Smooth muscle cell (in vitro differentiated cells): Measurements from ENCODE around the gene DDAH1. TPM values are rescaled to one million over a fixed set of nuclear protein-coding genes. Genes with fewer than 3 reads are reported as not detected.

ENCODE experiments used
- DNase-seq: peaks from one replicate; lab custom pipeline; 2025; ENCODE audit not compliant: unreplicated experiment; lab: John Stamatoyannopoulos, UW
- H2AFZ ChIP-seq: fragments of 200-600 bp; sonication (generic); 2 replicates; pipeline ENCODE4 v1.6.0; 2016; ENCODE audit warnings: antibody characterized with exemption, low read depth, mild to moderate bottlenecking
- H3F3A ChIP-seq: fragments of 200-600 bp; sonication (generic); 2 replicates; pipeline ENCODE4 v1.6.0; 2017; ENCODE audit warnings: antibody characterized with exemption, low read depth
- H3K27ac ChIP-seq: fragments of 200-600 bp; sonication (generic); 2 replicates; pipeline ENCODE4 v1.5.1; 2016; ENCODE audit warnings: low read depth, mild to moderate bottlenecking
- H3K27me3 ChIP-seq: fragments of 200-600 bp; sonication (generic); 2 replicates; pipeline ENCODE4 v1.6.1; 2016; ENCODE audit warnings: low read depth, mild to moderate bottlenecking
- H3K36me3 ChIP-seq: fragments of 200-600 bp; sonication (generic); 2 replicates; pipeline ENCODE4 v1.5.1; 2016; ENCODE audit warnings: low read depth
- H3K4me1 ChIP-seq: fragments of 200-600 bp; sonication (generic); 2 replicates; pipeline ENCODE4 v1.5.1; 2016; ENCODE audit warnings: low read depth
- H3K4me2 ChIP-seq: fragments of 200-600 bp; sonication (generic); 2 replicates; pipeline ENCODE4 v1.6.0; 2016; ENCODE audit warnings: mild to moderate bottlenecking
- H3K4me3 ChIP-seq: fragments of 200-600 bp; sonication (generic); 2 replicates; pipeline ENCODE4 v1.5.1; 2016; ENCODE audit warnings: mild to moderate bottlenecking
- H3K79me2 ChIP-seq: fragments of 200-600 bp; sonication (generic); 2 replicates; pipeline ENCODE4 v1.6.0; 2016; ENCODE audit warnings: low read depth, mild to moderate bottlenecking
- H3K9ac ChIP-seq: fragments of 200-600 bp; sonication (generic); 2 replicates; pipeline ENCODE4 v1.6.0; 2016; ENCODE audit warnings: low read depth
- H3K9me3 ChIP-seq: fragments of 200-600 bp; sonication (generic); replicated peaks from 2 replicates; pipeline ENCODE4 v1.5.1; 2016; ENCODE audit warnings: low read depth
- H4K20me1 ChIP-seq: fragments of 200-600 bp; sonication (generic); 2 replicates; pipeline ENCODE4 v1.6.0; 2016; ENCODE audit warnings: low read depth
- WGBS: methylation state at CpG from one replicate; pipeline ENCODE4 v1.1.7; 2016; ENCODE audit warnings: low lambda C conversion rate; 5-methylcytosine and 5-hydroxymethylcytosine counted together
- polyA plus RNA-seq: library from polyadenylated mRNA; unstranded; fragments of >200 nt; fragmentation: Nextera tagmentation; extraction: Ambion mirVana; gene quantifications from 2 replicates; pipeline ENCODE4 v1.2.1, GENCODE V29; 2016
- total RNA-seq: library from RNA; depleted of rRNA; stranded (reverse); fragments of >200 nt; gene quantifications from 2 replicates; pipeline ENCODE4 v1.2.3, GENCODE V29; 2014
- TF ChIP-seq, protein P1 (sequence below): fragments of 200-600 bp; sonication (generic); IDR thresholded peaks from 2 replicates; pipeline ENCODE4 v1.5.1; 2017; ENCODE audit warnings: borderline replicate concordance, mild to moderate bottlenecking, antibody characterized with exemption; ENCODE audit not compliant: insufficient read depth, poor library complexity, severe bottlenecking

The DDAH1 gene
- total and polyA plus RNA-seq, 2 experiments from 2014 or later, result 13.8 to 30.8 TPM

GRCh38 chr1:85290826-85291225 lies 174.1 kb downstream of the DDAH1 start:
- Histone ChIP-seq H3K27ac (peak overlapping the region; percentile 38), H3K4me2 (peak overlapping the region; percentile 29), H3K4me3 (no peak overlapping the region), H3K36me3 (no peaks in the 10 kb centered on the region), H3K27me3 (no peaks in the 10 kb centered on the region), H2AFZ (no peak overlapping the region), H3F3A (no peaks in the 10 kb centered on the region), H3K9me3 (no peaks in the 10 kb centered on the region), H4K20me1 (no peaks in the 10 kb centered on the region), H3K4me1 (peaks cover 3% of the 10 kb centered on the region), H3K9ac (no peak overlapping the region), H3K79me2 (no peaks in the 10 kb centered on the region)
- no peak for DNase-seq
- TF ChIP-seq, protein P1, sequence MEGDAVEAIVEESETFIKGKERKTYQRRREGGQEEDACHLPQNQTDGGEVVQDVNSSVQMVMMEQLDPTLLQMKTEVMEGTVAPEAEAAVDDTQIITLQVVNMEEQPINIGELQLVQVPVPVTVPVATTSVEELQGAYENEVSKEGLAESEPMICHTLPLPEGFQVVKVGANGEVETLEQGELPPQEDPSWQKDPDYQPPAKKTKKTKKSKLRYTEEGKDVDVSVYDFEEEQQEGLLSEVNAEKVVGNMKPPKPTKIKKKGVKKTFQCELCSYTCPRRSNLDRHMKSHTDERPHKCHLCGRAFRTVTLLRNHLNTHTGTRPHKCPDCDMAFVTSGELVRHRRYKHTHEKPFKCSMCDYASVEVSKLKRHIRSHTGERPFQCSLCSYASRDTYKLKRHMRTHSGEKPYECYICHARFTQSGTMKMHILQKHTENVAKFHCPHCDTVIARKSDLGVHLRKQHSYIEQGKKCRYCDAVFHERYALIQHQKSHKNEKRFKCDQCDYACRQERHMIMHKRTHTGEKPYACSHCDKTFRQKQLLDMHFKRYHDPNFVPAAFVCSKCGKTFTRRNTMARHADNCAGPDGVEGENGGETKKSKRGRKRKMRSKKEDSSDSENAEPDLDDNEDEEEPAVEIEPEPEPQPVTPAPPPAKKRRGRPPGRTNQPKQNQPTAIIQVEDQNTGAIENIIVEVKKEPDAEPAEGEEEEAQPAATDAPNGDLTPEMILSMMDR, result no peak
- WGBS, result 79% methylated on average over 2 of the region's 2 CpGs

DNA sequence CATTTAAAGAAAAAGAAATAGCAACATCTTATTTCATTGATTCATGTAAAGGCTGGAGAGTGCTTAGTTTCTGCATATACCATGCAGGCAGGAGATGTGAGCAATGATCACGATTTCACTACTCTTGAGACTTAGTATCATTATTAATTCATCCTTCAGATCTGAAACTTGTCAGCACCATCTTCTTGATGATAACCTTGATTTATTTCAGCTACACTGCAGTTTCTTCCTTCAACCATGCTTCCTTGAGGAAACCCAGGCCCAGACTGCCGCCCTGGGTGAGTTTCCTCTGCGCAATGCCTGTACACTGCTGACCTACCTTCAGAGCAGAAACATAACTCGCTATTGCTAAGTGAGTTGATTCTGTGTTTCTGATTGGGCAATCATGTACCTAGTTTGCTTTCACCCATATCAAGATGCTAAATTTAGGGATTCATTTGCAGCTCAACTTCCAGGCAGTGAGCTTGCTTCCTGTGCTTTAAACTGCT lies 175.1 kb downstream of the DDAH1 start:
- H3K27me3 ChIP-seq, result no peaks in the 10 kb centered on the region
- no peak overlapping the region for H3K4me3 ChIP-seq
- TF ChIP-seq, protein P1, result no peak
- no peak for DNase-seq
- H3K4me2 ChIP-seq, result peak overlapping the region; percentile 29
- H3F3A ChIP-seq, result no peaks in the 10 kb centered on the region
- WGBS, result 93% methylated on average over 4 of the region's 4 CpGs
- H3K9ac ChIP-seq, result no peak overlapping the region
- no peaks in the 10 kb centered on the region for H3K36me3 ChIP-seq
- peak overlapping the region; percentile 38 for H3K27ac ChIP-seq
- peaks cover 3% of the 10 kb centered on the region for H3K4me1 ChIP-seq
- no peaks in the 10 kb centered on the region for H4K20me1 ChIP-seq
- H2AFZ ChIP-seq, result no peak overlapping the region
- H3K9me3 ChIP-seq, result no peaks in the 10 kb centered on the region
- H3K79me2 ChIP-seq, result no peaks in the 10 kb centered on the region

DNA sequence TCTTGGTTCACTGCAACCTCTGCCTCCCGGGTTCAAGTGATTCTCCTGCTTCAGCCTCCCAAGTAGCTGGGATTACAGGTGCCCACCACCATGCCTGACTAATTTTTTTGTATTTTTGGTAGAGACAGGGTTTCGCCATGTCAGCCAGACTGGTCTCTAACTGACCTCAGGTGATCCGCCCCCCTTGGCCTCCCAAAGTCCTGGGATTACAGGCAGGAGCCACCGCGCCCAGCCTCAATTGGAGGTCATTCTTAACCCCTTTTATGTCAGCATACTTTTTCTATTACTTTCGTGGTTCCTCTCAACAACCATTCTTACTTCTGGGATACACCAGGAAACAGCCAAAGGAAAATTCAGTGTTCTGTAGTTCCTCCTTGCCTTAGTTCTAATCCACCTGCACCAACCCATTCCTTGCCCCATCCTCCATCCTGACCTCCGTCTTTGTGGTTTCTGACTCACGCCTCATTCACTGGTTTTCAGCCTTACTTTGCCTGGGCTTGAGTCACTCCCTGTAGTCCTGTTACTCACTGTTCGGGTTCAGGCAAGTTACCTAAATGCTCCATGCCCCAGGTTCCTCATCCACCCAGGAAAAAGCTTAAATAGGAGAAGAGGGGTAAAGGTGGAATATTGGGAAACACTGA lies 175.6 kb downstream of the DDAH1 start:
- 67% methylated on average over 9 of the region's 9 CpGs for WGBS

More for the DNA sequence above, 175.6 kb downstream of the DDAH1 start:
- no peaks in the 10 kb centered on the region for H3K9me3 ChIP-seq
- H3F3A ChIP-seq, result no peaks in the 10 kb centered on the region
- no peaks in the 10 kb centered on the region for H3K27me3 ChIP-seq
- no peaks in the 10 kb centered on the region for H3K79me2 ChIP-seq
- peaks cover 3% of the 10 kb centered on the region for H3K4me1 ChIP-seq
- TF ChIP-seq, protein P1, result no peak
- DNase-seq, result no peak
- peak overlapping the region; percentile 38 for H3K27ac ChIP-seq
- H3K4me3 ChIP-seq, result no peak overlapping the region
- no peak overlapping the region for H2AFZ ChIP-seq
- H4K20me1 ChIP-seq, result no peaks in the 10 kb centered on the region
- H3K9ac ChIP-seq, result no peak overlapping the region
- H3K36me3 ChIP-seq, result no peaks in the 10 kb centered on the region
- peak overlapping the region; percentile 29 for H3K4me2 ChIP-seq
